Kidney epithelial cell (primary cell): ENCODE data around the gene NPEPPS. TPM values are rescaled to one million over a fixed set of nuclear protein-coding genes. Genes with fewer than 3 reads are reported as not detected.

ENCODE experiments used
- DNase-seq: peaks from one replicate; pipeline ENCODE4 v3.0.0-alpha.2; 2010; ENCODE audit warnings: low read depth
- H3K27me3 ChIP-seq: 2 replicates; pipeline ENCODE4 v1.6.0; 2011; ENCODE audit warnings: low read length; ENCODE audit not compliant: control insufficient read depth, insufficient read depth
- H3K36me3 ChIP-seq: 2 replicates; pipeline ENCODE4 v1.5.1; 2011; ENCODE audit warnings: low read length; ENCODE audit not compliant: control insufficient read depth, insufficient read depth
- H3K4me3 ChIP-seq: 2 replicates; pipeline ENCODE4 v1.5.1; 2011; ENCODE audit warnings: low read depth, mild to moderate bottlenecking, control low read depth, low read length
- total RNA-seq: library from RNA; depleted of rRNA; stranded (reverse); fragments of >200 nt; gene quantifications from 2 replicates; pipeline ENCODE4 v1.2.3, GENCODE V29; 2015
- TF ChIP-seq, protein P1 (sequence below): IDR thresholded peaks from 2 replicates; pipeline ENCODE4 v1.5.1; 2011; ENCODE audit warnings: mild to moderate bottlenecking, moderate library complexity, low read length, control low read depth, inconsistent platforms; ENCODE audit not compliant: insufficient read depth, poor library complexity, severe bottlenecking

The NPEPPS gene
- total RNA-seq, 1 donor from 2014 or later: 71.0 TPM

DNA sequence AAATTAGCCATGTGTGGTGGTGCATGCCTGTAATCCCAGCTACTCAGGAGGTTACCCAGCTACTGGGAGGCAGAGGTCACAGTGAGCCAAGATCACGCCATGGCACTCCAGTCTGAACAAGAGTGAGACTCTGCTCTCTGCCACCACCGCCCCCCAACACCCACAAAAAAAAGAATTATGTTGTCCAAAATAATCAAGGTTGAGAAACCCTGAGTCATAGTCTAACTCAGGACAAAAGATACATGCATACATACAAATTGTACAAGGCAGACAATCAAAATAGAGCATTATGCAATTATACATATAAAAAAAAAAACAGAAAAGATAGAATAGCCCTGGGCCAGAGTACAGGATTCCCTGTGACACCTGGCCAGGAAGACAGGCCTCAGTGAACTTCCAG, 112.2 kb downstream of the NPEPPS start:
- TF ChIP-seq, protein P1, sequence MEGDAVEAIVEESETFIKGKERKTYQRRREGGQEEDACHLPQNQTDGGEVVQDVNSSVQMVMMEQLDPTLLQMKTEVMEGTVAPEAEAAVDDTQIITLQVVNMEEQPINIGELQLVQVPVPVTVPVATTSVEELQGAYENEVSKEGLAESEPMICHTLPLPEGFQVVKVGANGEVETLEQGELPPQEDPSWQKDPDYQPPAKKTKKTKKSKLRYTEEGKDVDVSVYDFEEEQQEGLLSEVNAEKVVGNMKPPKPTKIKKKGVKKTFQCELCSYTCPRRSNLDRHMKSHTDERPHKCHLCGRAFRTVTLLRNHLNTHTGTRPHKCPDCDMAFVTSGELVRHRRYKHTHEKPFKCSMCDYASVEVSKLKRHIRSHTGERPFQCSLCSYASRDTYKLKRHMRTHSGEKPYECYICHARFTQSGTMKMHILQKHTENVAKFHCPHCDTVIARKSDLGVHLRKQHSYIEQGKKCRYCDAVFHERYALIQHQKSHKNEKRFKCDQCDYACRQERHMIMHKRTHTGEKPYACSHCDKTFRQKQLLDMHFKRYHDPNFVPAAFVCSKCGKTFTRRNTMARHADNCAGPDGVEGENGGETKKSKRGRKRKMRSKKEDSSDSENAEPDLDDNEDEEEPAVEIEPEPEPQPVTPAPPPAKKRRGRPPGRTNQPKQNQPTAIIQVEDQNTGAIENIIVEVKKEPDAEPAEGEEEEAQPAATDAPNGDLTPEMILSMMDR: no peak
- H3K27me3 ChIP-seq: no peaks in the 10 kb centered on the region
- H3K4me3 ChIP-seq: no peak overlapping the region
- DNase-seq: no peak
- H3K36me3 ChIP-seq: no peaks in the 10 kb centered on the region

DNA sequence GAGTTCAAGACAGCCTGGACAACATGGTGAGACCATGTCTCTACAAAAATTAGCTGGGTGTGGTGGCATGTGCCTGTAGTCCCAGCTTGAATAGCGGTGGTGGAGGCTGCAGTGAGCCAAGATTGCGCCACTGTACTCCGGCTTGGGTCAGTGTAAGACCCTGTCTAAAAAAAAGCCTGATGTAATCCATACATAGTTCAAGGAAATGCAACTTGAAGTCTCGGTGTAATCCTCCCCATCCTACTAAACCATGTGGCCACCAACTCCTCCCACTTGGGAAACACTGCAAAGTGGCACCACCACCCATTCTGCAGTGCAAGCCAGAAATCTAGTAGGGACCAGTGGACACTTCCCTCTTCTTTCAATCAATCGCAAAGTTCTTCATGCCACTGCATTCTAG, 113.4 kb downstream of the NPEPPS start:
- H3K36me3 ChIP-seq: no peaks in the 10 kb centered on the region
- TF ChIP-seq, protein P1: no peak
- no peaks in the 10 kb centered on the region for H3K27me3 ChIP-seq
- no peak for DNase-seq
- H3K4me3 ChIP-seq: no peak overlapping the region

DNA sequence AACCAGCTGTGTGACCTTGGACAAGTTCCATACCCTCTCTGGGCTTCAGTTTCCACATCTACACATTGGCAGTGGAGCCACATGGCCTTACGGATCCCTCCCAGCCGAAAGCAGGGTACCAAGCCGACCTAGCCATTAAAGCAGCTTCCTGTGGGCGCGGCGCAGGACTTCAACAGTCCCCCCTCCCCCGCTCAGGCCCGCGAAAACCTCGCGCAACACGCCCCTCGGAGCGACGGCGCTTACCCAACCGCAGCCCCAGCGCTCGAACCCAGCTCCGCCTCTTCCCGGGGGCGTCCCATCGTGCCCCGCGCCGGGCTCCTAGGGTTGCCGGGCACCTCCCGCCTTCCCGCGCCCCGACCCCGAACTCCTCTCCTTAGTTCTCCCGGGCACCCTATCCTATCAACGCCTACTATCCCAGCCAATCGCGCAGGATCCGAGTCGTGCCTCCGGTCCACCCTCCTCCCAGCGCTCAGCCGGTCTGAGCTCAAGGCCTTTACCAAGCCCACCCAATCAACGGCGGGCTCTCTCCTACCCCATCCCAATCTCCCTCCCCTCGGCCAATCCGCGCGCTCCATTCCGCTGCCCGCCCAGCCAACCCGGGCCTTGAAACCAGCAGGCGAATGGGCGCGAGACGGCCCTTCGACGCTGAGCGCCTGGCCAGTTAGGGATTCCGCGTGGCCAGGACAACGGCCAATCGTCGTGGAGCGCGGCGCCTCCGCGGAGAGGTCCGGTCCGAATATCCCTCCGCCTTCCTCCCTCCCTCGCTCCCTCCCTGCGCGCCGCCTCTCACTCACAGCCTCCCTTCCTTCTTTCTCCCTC, 118.5 kb downstream of the NPEPPS start, which contains the start of gene KPNB1:
TSS of gene KPNB1 (plus strand) at position 767 of the 819 bp plus-strand sequence. CDS start 326 bp downstream, outside the sequence.
- no peaks in the 10 kb centered on the region for H3K27me3 ChIP-seq
- peak within 1 kb of the TSS; percentile 86 for H3K4me3 ChIP-seq
- TF ChIP-seq, protein P1: no peak

DNA sequence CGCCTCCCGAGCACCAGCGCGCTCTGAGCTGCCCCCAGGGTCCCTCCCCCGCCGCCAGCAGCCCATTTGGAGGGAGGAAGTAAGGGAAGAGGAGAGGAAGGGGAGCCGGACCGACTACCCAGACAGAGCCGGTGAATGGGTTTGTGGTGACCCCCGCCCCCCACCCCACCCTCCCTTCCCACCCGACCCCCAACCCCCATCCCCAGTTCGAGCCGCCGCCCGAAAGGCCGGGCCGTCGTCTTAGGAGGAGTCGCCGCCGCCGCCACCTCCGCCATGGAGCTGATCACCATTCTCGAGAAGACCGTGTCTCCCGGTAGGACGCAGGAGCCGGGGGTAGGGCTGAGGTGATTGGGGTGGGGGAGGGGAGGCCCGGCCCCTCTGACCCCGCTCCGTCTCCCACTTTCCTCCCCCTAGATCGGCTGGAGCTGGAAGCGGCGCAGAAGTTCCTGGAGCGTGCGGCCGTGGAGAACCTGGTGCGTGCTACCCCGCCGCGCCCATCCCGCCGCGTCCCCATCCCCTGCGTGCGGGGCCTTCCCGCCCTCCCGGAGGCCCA, 119.1 kb downstream of the NPEPPS start:
- Histone ChIP-seq H3K27me3 (no peaks in the 10 kb centered on the region), H3K36me3 (no peaks in the 10 kb centered on the region), H3K4me3 (peak overlapping the region; percentile 86)
- no peak for DNase-seq
- TF ChIP-seq, protein P1: no peak

More for the DNA sequence above, 118.5 kb downstream of the NPEPPS start, which contains the start of gene KPNB1:
- peak; percentile 98 for DNase-seq
- no peaks in the 10 kb centered on the region for H3K36me3 ChIP-seq

DNA sequence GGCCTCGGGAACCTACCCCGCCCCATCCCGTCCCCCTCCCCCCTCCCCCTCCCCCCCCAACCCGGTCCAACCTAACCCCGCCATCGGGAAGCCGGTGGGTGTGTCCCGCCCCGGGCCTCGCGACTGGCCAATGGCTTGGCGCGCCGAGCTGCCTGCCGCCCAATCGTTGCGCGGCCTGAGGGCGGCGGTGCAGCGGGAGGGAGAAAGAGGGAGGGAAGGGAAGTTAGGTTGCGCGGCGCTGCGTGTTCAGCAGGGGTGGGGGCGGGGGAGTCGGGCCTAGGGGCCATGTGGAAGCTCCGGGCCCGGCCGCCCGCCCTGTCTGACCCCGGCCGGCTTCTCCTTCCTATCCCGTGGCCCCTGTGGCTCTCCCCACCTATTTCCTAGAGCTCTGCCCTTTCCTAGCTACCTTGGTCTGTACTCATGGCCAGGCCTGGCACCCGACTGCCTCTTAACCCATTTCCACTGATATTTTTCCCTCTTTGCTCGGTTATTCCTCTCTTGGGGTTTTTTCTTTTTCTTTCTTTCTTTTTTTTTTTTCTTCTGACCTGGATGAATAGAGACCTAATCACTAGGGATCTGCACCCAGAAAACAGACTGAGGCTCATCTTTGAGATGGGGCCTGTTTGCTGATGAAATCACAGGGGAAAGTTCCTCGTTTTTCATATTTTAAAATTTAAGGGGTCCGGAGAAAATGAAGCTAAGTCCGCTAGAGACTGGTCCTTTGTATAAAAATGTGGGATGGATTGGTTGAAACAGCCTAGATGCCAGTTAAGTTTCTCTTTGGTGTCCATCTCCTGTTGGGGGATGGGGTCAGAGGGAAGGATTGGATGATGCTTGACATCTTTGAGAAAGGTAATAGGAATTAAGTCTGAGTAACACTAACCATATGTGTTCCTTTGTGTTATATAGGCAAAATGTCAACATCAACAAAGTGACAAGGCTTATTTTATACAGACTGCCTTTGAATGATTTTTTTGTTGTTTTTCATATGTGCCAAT, 119.9 kb downstream of the NPEPPS start:
- H3K36me3 ChIP-seq: no peaks in the 10 kb centered on the region
- no peaks in the 10 kb centered on the region for H3K27me3 ChIP-seq
- DNase-seq: peak; percentile 76
- TF ChIP-seq, protein P1: no peak
- peak overlapping the region; percentile 86 for H3K4me3 ChIP-seq
